GM19351 (cell line): ENCODE measurements around the gene SH3RF1.
"Not testable (repeated sequence)": the region's sequence is repeated elsewhere in the genome, so short reads cannot be mapped to it uniquely, and the experiment has no call there.

Source experiments
- ATAC-seq: cut with Tn5 transposase; IDR thresholded peaks from one replicate; pipeline ENCODE4 v1.9.1; 2021; ENCODE audit warnings: mild to moderate bottlenecking, moderate library complexity; ENCODE audit not compliant: unreplicated experiment

The SH3RF1 gene

DNA sequence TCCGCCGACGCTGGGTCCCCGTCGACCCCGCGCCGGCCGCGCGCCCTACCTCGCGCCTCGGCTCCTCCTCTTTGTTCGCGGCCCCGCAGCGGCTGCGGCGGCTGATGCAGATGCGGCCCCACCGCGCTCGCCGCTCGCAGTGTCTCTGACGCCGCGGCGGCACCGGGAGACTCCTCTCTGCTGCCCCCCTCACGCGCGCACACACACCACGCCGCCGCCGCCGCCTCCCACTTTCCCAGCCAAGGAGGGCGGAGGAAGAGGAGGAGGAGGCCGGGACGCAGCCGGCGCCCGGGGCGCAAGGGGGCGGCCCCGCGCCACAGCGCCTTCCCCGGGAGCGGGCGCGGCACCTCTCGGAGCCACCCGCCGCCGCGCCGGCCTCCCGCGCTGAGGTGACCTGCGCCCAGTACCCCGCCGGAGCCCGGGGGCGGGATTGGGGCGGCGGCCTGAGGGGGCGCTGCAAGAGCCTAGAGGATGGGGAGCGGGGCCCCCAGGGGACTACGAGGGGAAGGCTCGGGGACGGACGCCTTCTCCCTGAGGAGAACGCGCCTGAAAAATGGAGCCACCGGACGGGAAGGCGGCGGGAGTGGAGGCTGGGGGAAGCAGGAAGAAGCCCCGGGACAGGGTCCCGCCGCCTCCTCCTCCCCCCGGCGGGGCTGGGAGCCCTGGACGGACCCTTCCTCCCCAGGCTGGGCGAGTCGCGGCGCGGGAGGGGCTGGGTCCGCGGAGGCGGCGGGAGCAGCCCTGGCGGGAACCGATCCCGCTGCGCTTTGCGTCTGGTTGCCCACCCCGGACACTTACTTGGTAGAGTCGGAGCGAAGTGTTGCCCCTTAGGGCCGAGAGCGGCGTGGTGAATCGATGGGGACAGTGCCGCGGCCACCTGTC, at the start of gene SH3RF1:
Gene SH3RF1, minus strand, starts transcription at position 147 of the 882 bp plus-strand sequence. CDS start 1,744 bp downstream, outside the sequence.
- ATAC-seq = peak; percentile 55

DNA sequence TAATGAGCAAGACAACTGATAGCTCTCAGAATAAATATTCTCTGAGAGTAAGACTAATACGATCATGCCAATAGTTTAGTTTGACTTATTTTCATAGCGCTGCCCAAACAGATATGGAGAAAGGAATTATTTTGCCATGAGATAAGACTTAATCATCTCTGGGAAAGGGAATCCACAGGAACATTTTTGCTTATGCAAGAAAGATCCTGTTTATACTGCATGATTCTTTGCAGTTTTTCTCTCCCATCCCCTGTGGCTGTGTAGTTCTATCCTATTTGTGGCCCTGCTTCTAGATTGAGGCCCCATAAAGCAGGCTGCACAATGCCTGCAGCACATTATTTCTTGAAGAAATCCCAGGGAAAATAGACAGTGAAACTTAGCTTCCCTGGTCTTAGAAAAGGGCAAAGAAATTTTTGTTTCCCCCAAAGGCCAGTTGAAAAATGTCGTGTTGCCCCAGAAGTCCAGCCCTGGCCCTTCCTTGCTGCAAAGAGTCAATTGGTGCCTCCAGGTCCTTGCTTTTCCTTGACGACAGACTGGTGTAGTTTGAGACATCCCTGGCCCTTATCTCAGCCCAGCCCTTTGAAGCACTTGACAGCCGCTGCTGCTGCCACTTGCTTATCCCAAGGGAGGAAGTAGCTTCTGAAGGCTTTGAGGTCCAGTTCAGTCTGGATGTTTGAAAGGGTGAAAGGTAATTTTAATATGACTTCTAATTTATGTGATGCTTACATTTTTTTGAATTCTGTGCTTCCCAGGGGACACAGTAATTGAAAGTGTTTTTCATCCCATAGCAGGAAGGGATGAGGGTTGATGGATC, 45.0 kb upstream of the SH3RF1 start:
- ATAC-seq = no peak

DNA sequence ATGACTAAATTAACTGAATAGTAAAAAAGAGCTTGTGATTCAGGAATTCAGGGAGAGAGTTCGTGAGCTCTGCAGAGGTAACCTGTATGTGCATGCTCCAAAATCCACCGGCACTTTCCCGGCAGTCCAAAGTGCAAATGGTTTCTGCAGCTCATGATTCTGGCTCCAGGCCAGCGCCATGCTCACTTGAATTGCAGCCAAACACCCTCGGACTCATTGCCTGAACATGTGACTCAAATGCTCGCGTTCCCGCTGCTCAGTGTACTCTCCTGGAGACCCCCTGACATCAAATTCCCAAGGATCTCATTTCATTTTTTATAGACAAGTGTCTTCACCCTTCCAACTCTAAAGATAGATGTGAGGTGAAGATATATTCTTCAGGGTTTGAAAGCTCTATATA, 44.1 kb upstream of the SH3RF1 start:
- no peak for ATAC-seq

DNA sequence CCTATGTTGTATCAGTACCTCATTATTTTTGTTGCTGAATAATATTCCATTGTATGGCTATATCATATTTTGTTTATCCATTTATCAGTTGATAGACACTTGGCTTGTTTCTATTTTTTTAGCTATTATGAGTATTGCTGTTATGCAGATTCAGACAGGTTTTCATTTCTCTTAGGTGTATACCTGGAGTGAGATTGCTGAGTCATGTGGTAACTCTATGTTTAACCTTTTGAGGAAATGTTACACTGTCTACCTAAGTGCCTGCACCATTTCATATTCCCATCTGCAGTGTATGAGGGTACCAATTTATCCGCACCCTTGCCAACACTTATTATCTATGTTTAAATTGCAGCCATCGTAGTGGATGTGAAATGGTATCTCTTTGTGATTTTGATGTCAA, 43.0 kb upstream of the SH3RF1 start:
- ATAC-seq = no peak

DNA sequence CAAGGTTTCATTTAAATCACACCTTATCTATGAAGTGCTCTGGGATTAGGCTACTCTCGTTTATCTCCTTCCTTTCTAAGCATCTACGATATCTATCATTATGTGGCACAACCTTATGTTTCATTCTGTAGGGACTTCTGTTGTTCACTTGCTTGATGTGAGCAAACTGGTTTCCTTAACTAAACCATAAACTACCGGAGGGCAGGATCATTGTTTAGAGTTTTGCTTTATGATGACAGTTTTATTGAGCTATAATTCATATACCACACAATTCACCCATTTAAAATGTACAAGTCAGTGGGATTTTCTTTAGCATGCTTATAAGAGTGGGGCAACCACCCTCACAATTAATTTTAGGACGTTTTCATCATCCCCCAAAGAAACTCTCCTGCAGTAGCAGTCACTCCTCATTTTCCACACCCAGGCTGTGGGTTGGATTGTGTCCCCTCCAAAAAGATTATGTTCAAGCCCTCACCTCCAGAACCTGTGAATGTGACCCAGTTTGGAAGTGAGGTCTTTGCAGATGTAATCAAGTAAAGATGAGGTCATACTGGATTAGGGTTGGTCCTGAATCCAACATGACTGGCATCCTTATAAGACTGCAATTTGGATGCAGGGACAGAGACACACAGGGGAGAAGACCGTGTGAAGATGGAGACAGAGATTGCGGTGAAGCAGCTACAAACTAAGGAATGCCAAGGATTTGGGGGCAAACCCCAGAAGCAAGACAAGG, 42.1 kb upstream of the SH3RF1 start:
- ATAC-seq = no peak

DNA sequence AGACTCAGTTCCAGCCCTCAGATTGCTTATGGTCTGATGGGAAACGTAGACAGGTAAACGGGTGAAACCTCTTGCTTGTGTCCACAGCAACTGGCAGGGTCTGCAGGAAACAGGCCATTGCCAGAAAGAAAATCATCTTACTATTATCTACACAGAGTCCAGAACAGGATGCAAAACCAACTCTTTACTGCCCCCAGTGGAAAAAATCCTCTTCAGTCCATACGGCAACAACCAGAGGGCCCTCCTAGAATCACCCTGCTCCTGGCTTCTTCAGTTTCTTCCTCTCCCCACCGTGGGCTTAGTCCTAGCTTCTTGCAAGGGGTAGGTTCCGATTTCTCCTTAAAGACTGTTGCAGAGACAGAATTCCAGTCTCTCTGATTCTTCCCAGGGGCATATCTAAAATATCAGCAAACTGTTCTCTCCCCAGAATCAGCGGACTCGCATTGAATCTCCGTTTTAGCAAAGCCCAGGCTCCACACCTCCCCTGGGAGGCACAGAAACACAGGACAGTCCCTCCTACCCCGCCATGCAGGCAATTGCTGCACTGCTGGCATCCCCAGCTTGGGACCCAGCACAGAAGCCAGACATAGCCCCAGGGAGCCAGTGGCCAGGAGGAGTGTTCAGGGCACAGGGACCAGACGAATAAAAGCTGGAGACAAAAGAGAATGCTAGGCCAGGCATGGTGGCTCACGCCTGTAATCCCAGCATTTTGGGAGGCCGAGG, 41.0 kb upstream of the SH3RF1 start:
- peak; percentile 91 for ATAC-seq

DNA sequence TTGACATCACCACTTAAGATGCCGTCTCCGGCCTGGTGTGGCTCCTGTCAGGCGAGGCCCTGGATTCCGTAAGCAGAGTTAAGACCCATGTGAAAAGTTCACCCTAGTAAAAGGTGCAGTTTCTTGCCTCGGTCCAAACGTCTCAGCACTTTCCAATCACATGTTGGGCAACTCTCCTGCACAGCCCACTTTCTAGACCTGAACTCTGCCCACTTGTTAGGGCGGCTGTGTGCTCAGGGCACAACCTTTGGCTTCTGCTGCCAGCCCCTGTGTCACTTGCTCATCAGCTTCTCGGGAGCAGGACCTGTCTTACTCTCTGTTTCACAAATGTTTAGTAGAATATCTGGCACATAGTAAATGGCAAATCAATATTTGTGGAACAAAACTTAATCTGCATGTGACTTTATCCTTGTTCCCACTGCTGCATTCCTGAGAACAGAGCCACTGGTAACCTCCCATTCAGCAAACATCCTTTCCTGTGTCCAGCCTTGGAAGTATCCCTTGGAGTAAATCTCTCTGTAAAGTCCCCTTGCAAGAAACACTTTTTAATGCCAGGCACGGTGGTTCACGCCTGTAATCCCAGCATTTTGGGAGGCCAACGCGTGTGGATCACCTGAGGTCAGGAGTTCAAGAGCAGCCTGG, 38.7 kb upstream of the SH3RF1 start:
- no peak for ATAC-seq

DNA sequence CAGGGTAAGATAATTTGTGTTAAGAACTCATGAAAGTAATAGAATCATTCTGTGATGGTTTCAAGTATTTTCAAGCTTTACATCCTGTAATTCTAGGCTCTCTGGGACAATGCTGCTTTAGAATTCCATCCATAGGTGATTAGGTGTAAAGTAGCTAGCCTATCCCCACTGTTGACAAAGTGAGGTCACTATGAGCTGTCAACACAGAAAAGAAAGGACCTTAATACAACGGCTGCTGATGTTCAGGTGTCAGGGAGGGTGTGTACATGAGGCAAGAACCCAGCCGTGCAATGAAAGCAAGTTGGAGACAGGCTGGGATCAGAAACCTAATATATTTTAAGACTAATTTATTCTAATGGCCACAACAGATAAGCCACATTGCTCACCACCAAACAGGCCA, 36.8 kb upstream of the SH3RF1 start:
- ATAC-seq = no peak

DNA sequence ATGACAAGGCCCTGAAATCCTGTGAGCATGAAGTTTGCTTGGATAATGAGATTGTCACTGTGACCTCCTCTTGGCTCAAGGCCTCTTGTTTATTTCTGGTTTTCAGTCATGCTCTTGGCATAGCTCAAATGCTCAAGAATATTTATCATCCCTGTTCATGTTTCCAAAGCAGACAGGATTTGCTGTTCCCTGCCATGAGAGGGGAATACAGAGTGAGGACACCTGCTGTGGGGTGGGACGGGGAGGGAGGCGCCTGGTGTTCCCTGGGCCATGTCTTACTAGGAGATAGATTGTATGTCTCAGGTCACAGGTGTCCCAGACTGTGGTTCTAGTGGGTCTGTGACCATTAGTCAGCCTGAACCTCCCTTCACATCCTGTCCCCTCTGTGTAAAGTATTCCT, 34.9 kb upstream of the SH3RF1 start:
- no peak for ATAC-seq

DNA sequence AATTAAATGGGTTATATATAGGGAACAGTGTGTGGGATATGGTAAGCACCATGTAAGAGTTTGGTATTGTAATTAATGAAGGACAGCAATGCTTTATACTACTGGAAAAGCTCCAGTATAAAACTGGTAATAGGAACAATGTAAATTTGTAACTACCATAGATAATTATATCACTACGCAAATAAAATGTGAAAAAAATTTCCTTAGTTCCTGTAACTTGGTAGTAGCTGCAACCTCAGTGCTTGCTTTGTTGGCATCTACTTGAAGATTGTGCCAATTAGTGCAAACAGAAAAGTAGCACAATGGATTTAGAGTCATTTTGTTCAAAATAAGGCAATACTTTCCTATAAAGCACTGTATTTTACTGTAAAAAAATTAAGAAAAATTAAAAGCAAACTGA, 34.4 kb upstream of the SH3RF1 start:
- no peak for ATAC-seq

DNA sequence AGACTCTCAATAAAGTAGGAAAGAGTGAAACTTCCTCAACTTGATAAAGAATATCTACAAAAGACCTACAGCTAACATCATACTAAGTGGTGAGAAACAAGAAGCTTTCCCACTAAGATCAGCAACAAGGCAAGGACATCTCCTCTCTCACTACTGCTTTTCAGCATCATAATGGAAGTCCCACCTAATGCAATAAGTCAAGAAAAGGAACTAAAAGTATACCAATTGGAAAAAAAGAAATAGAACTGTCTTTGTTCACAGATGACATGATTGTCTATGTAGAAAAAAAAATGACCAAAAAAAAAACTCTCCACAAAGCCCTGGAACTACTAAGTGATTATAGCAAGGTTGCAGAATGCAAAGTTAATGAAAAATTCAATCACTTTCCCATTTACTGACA, 25.1 kb upstream of the SH3RF1 start:
- ATAC-seq = peak; percentile 47

DNA sequence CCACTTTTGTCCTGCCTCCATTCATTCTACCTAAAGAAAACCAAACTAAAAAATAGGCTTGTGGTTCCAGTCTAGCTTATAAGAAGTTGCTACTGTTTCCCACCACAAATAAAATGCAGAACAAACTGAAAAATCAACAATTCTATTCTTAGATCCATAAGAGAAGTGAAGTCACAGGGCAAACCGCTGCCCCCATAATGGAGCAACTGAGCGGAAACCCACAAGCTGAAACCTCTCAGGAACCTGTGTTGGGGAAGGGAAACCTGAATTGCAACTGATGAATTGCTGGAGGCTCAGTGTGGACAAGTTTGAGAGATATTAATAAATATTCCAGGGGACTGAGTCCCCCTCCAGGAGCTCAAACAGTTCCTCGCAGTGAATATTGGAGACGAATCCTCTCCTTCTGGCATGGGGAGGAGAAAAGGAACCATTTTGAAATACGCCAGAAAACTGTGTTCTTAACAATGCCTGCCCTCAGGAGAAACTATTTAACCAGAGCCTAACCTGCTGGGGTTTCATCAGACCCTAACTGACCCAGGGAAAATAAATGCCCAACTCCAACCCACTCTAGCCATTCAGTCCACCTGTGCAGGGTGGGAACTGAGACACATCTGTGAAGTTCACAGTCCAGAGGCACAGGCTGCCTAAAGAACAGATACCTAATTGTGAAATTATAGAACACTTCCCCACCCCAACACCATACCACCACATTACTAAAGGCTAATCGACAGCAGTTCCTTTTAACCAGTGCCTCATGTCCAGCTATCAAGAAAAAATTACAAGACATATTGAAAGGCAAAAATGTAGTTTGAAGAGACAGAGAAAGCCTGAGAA, 22.8 kb upstream of the SH3RF1 start:
- ATAC-seq = peak; percentile 72

DNA sequence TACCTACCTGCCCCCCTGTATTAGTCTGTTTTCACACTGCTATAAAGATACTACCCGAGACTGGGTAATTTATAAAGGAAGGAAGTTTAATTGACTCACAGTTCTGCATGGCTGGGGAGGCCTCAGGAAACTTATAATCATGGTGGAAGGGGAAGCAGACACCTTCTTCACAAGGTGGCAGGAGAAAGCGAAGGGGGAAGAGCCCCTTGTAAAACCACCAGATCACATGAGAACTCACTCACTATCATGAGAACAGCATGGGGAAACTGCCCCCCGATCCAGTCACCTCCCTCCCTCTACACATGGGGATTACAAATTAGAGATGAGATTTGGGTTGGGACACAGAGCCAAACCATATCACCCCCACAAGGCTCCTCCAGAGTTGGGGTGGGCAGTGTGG, 17.2 kb upstream of the SH3RF1 start:
- not testable (repeated sequence) for ATAC-seq

DNA sequence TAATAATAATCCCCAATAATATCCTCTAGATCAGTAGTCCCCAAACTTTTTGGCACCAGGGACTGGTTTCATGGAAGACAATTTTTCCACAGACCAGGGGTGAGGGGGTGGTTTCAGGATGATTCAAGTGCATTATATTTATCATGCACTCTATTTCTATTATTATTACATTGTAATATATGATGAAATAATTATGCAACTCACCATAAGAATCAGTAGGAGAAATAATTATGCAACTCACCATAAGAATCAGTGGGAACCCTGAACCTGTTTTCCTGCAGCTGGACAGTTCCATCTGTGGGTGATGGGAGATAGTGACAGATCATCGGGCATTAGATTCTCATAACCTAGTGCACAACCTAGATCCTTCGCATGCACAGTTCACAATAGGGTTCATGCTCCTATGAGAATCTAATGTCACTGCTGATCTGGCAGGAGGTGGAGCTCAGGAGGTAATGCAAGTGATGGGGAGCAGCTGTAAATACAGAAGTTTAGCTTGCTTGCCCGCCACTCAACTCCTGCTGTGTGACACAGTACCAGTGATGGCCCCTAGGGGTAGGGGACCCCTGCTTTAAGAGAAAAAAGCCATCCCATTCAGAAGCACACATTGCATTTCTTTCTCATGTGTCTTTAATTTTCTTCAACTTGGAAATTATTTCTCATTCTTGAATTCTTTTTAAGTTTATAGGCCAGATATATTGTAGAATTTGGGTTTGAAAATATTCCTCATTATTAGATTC, 16.0 kb upstream of the SH3RF1 start:
- peak; percentile 76 for ATAC-seq

DNA sequence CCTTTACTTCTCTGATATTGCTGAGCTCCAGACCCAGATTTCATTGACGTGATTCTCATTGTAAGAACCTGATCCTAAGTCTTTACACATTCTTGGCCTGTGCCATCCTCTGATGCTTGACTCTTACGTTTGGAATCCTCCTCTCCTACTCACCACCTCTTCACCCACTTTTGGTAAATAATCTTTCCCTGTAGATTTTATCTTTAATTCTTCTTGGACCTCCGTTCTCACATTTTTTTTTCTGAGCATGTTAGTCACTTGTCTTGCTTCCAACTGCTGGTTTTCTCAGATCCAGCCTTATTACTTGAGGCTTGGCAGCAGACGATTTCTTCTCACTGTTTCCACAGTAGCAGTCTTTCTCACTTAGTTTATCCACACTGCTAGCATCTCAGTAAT, 12.4 kb upstream of the SH3RF1 start:
- ATAC-seq = no peak

DNA sequence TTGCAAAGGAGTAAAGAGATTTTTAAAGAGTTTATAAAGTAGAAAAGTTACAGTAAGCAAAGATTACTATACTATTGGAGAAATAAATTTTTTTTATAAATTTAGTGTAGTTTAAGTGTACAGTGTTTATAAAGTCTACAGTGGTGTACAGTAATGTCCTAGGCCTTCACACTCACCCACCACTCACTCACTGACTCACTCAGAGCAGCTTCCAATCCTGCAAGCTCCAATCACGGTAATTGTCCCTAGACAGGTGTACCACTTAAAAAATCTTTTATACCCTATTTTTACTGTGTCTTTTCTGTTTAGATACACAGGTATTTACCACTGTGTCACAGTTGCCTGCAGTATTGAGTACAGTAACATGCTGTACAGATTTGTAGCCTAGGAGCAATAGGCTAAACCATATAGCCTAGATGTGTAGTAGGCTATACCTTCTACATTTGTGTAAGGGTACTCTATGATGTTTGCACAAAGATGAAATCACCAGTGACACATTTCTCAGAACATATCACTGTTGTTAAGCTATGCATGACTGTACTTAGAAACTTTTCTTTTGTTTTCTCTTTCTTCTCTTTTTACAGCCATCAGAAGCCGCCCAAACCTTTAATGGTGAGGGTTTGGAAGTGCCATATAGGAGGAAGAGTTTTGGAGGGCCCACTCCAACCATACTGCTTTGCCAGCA, 11.8 kb upstream of the SH3RF1 start:
- ATAC-seq = no peak

DNA sequence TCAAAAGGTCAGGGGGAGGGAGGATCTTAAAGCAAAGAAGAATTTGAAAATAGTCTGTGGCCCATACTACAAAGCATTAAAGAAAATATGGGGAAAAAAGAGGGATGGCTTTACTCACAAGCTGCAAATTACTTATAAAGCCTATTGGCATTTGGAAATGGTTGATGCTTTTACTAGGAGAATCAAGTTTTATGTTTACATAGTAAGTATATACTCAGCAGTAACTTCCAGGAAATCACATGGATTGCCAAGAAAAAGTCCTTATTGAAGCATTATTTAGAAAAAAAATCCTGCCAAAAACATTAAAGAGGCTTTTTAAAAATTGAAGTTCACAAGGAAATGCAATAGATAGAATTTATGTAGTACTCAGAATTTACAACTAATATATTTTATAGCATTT, 8.4 kb upstream of the SH3RF1 start:
- no peak for ATAC-seq

DNA sequence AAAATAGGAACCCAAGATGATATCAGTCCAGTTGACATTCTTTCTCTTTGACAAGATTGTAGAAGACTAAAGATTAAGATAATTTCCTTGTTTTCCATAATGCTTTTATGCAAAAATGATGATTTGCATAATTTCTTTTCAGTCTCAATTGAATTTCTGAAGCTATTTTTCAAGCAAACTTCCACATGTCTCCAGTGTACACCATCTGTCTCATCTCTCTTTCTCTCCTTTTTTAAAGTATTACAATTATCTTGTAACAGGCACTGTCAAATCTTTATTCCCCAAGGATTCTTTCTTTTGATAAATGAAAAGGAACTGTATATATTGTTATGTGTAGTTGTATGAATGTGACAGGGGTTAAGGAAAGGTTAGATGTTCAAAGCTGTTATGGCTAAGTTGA, 7.9 kb upstream of the SH3RF1 start:
- no peak for ATAC-seq
